Vagina (tissue), 2 donors: ENCODE measurements around the gene TMPRSS13. TPM values are rescaled to one million over a fixed set of nuclear protein-coding genes. Genes with fewer than 3 reads are reported as not detected.

ENCODE experiments used
- DNase-seq, 2 donors: peaks; one replicate each; pipeline ENCODE4 v3.0.0-alpha.2; 2017; ENCODE audit errors: extremely low spot score in 2 of 2
- H3K27ac ChIP-seq: fragments of 200-600 bp; sonication (generic); one replicate; pipeline ENCODE4 v1.5.1; 2019
- H3K27me3 ChIP-seq: fragments of 200-600 bp; sonication (generic); one replicate; pipeline ENCODE4 v1.5.1; 2019
- H3K36me3 ChIP-seq, 2 donors: fragments of 200-600 bp; sonication (generic); one replicate each; pipeline ENCODE4 v1.5.1; 2017 to 2019
- H3K4me1 ChIP-seq: fragments of 200-600 bp; sonication (generic); one replicate; pipeline ENCODE4 v1.5.1; 2019
- H3K4me3 ChIP-seq, 2 donors: fragments of 200-600 bp; sonication (generic); 1 replicate in 1 of 2; 2 replicates in 1 of 2; pipeline ENCODE4 v1.5.1; 2016 to 2019
- H3K9me3 ChIP-seq: fragments of 200-600 bp; sonication (generic); one replicate; pipeline ENCODE4 v1.5.1; 2019
- CTCF ChIP-seq, 3 experiments: fragments of 450-650 bp in 2 of 3; fragments of 200-600 bp in 1 of 3; sonication (generic) in 1 of 3; IDR thresholded peaks; one replicate each; pipeline ENCODE4 v1.5.1; 2017 to 2019; ENCODE audit warnings: antibody characterized with exemption in 3 of 3, mild to moderate bottlenecking in 2 of 3, moderate library complexity in 2 of 3
- POLR2A ChIP-seq, 2 donors: fragments of 450-650 bp; IDR thresholded peaks; one replicate each; pipeline ENCODE4 v1.6.1; 2017; ENCODE audit warnings: antibody characterized with exemption in 2 of 2, mild to moderate bottlenecking in 2 of 2, moderate library complexity in 2 of 2
- POLR2AphosphoS5 ChIP-seq, 2 donors: sonication (generic); formaldehyde crosslinking; IDR thresholded peaks; one replicate each; pipeline ENCODE4 v1.9.0; 2017; ENCODE audit warnings: antibody characterized with exemption in 2 of 2, mild to moderate bottlenecking in 2 of 2, low read depth in 1 of 2; ENCODE audit not compliant: insufficient read depth in 1 of 2
- intact Hi-C: fragments of 100-400 bp; cut with DNase I; formaldehyde crosslinking; loops from one replicate; pipeline ENCODE4 v1.15.1; 2023
- total RNA-seq: library from RNA; depleted of rRNA; stranded (reverse); fragments of >200 nt; gene quantifications from one replicate; pipeline ENCODE4 v1.2.3, GENCODE V29; 2016

TMPRSS13 gene
- total RNA-seq, 1 donor from 2014 or later: 9.6 TPM

- Histone ChIP-seq H3K36me3 (no peaks in the 10 kb centered on the region), H3K4me1 (peaks cover 8% of the 10 kb centered on the region), H3K4me3 (no peak overlapping the region), H3K27ac (no peak overlapping the region), H3K27me3 (no peaks in the 10 kb centered on the region), H3K9me3 (no peaks in the 10 kb centered on the region)
- intact Hi-C loops: loop anchor here (2.0 kb wide), 1 partner anchor 18 kb away; no protein-coding TSS in a partner anchor
- DNase-seq: no peak
- TF ChIP-seq POLR2AphosphoS5 (IDR thresholded peaks at IDR 0.05; ENCODE audit: insufficient read depth in 1 of 2, low read depth in 1 of 2) (no peak), POLR2A (IDR thresholded peaks at IDR 0.05) (no peak), CTCF (IDR thresholded peaks at IDR 0.05) (no peak)
Measured at GRCh38 chr11:117932426-117932825, 3.2 kb upstream of the TMPRSS13 start.

- DNase-seq: no peak
- intact Hi-C loops: loop anchor here (2.0 kb wide), 1 partner anchor 17 kb away; no protein-coding TSS in a partner anchor
- H3K4me3 ChIP-seq: no peak overlapping the region
- TF ChIP-seq CTCF (IDR thresholded peaks at IDR 0.05) (no peak), POLR2A (IDR thresholded peaks at IDR 0.05) (no peak), POLR2AphosphoS5 (IDR thresholded peaks at IDR 0.05; ENCODE audit: insufficient read depth in 1 of 2, low read depth in 1 of 2) (no peak)
- H3K4me1 ChIP-seq: peaks cover 8% of the 10 kb centered on the region
- no peaks in the 10 kb centered on the region for H3K36me3 ChIP-seq
- no peaks in the 10 kb centered on the region for H3K27me3 ChIP-seq
- no peaks in the 10 kb centered on the region for H3K9me3 ChIP-seq
- H3K27ac ChIP-seq: no peak overlapping the region
Measured at GRCh38 chr11:117931971-117932370, 2.8 kb upstream of the TMPRSS13 start.

GRCh38 chr11:117931331-117931950, 2.2 kb upstream of the TMPRSS13 start:
- no peak for DNase-seq
- Histone ChIP-seq H3K27me3 (no peaks in the 10 kb centered on the region), H3K4me3 (no peak overlapping the region), H3K4me1 (peaks cover 8% of the 10 kb centered on the region), H3K27ac (no peak overlapping the region), H3K9me3 (no peaks in the 10 kb centered on the region), H3K36me3 (no peaks in the 10 kb centered on the region)
- no peak for TF ChIP-seq POLR2AphosphoS5 (IDR thresholded peaks at IDR 0.05; ENCODE audit: insufficient read depth in 1 of 2, low read depth in 1 of 2)
- TF ChIP-seq POLR2A (IDR thresholded peaks at IDR 0.05): no peak
- TF ChIP-seq CTCF (IDR thresholded peaks at IDR 0.05): no peak
- intact Hi-C loops: no loop called here

- H3K36me3 ChIP-seq: no peaks in the 10 kb centered on the region
- H3K27me3 ChIP-seq: no peaks in the 10 kb centered on the region
- H3K27ac ChIP-seq: no peak overlapping the region
- peaks cover 8% of the 10 kb centered on the region for H3K4me1 ChIP-seq
- TF ChIP-seq CTCF (IDR thresholded peaks at IDR 0.05): no peak
- intact Hi-C loops: no loop called here
- DNase-seq: no peak
- no peak overlapping the region for H3K4me3 ChIP-seq
- no peaks in the 10 kb centered on the region for H3K9me3 ChIP-seq
Measured at GRCh38 chr11:117930668-117931330, 1.6 kb upstream of the TMPRSS13 start.

- TF ChIP-seq POLR2A (IDR thresholded peaks at IDR 0.05) (no peak), POLR2AphosphoS5 (IDR thresholded peaks at IDR 0.05; ENCODE audit: insufficient read depth in 1 of 2, low read depth in 1 of 2) (no peak), CTCF (IDR thresholded peaks at IDR 0.05) (no peak)
- Histone ChIP-seq H3K27me3 (no peaks in the 10 kb centered on the region), H3K4me1 (peaks cover 8% of the 10 kb centered on the region), H3K4me3 (no peak overlapping the region), H3K36me3 (no peaks in the 10 kb centered on the region), H3K27ac (no peak overlapping the region), H3K9me3 (no peaks in the 10 kb centered on the region)
- intact Hi-C loops: no loop called here
- DNase-seq: no peak
Measured at GRCh38 chr11:117929916-117930570, 841 bp upstream of the TMPRSS13 start.
